Prostate gland (tissue), 2 donors: ENCODE results near the gene ENC1. TPM values are rescaled to one million over a fixed set of nuclear protein-coding genes. Genes with fewer than 3 reads are reported as not detected.

Source experiments
- DNase-seq: peaks from one replicate; pipeline ENCODE4 v3.0.0-alpha.2; 2019; ENCODE audit warnings: low spot score
- H3K27ac ChIP-seq, 2 donors: fragments of 200-600 bp; sonication (generic); 2 replicates each; pipeline ENCODE4 v1.5.1; 2017 to 2019
- H3K27me3 ChIP-seq: fragments of 200-600 bp; sonication (generic); replicated peaks from 2 replicates; pipeline ENCODE4 v1.5.1; 2019; ENCODE audit not compliant: insufficient read depth
- H3K36me3 ChIP-seq, 2 donors: fragments of 200-600 bp; sonication (generic); 1 replicate in 1 of 2; 2 replicates in 1 of 2; pipeline versions ENCODE4 v1.5.1 to v1.8.1; 2017 to 2019
- H3K4me1 ChIP-seq: fragments of 200-600 bp; sonication (generic); replicated peaks from 2 replicates; pipeline ENCODE4 v1.5.1; 2019
- H3K4me3 ChIP-seq, 2 donors: fragments of 200-600 bp; sonication (generic); 2 replicates each; pipeline ENCODE4 v1.5.1; 2017 to 2019
- H3K9me3 ChIP-seq: fragments of 200-600 bp; sonication (generic); 2 replicates; pipeline ENCODE4 v1.5.1; 2017
- CTCF ChIP-seq, 4 experiments: fragments of 200-600 bp in 2 of 4; fragments of 450-650 bp in 2 of 4; sonication (generic) in 2 of 4; IDR thresholded peaks; 1 replicate in 3 of 4; 2 replicates in 1 of 4; pipeline ENCODE4 v1.5.1; 2016 to 2019; ENCODE audit warnings: antibody characterized with exemption in 4 of 4, mild to moderate bottlenecking in 2 of 4, moderate library complexity in 2 of 4
- POLR2A ChIP-seq: fragments of 450-650 bp; IDR thresholded peaks from one replicate; pipeline ENCODE4 v1.6.1; 2016; ENCODE audit warnings: antibody characterized with exemption, mild to moderate bottlenecking
- POLR2AphosphoS5 ChIP-seq: sonication (generic); formaldehyde crosslinking; IDR thresholded peaks from one replicate; pipeline ENCODE4 v1.6.1; 2017; ENCODE audit warnings: antibody characterized with exemption
- WGBS: methylation state at CpG from one replicate; pipeline ENCODE4 v1.1.5; 2018; 5-methylcytosine and 5-hydroxymethylcytosine counted together
- intact Hi-C: fragments of 100-400 bp; cut with DNase I; formaldehyde crosslinking; loops from one replicate; pipeline ENCODE4 v1.14.2; 2022
- total RNA-seq, 2 donors: library from RNA; depleted of rRNA; stranded (reverse); fragments of >200 nt; gene quantifications; one replicate each; pipeline ENCODE4 v1.1.0, GENCODE V29; 2016

The ENC1 gene
- total RNA-seq, 2 donors from 2014 or later = 78.1 to 103 TPM

GRCh38 chr5:74655716-74656115, 15.2 kb upstream of the ENC1 start:
- no peaks in the 10 kb centered on the region for H3K36me3 ChIP-seq
- no peaks in the 10 kb centered on the region for H3K9me3 ChIP-seq
- H3K4me3 ChIP-seq = no peak overlapping the region
- DNase-seq = no peak
- no peak overlapping the region for H3K27ac ChIP-seq
- no peaks in the 10 kb centered on the region for H3K4me1 ChIP-seq
- no peaks in the 10 kb centered on the region for H3K27me3 ChIP-seq
- intact Hi-C loops = no loop called here
- no peak for TF ChIP-seq POLR2A
- TF ChIP-seq POLR2AphosphoS5 = no peak
- no peak for TF ChIP-seq CTCF (IDR thresholded peaks at IDR 0.05)

- intact Hi-C loops = no loop called here
- Histone ChIP-seq H3K36me3 (no peaks in the 10 kb centered on the region), H3K9me3 (no peaks in the 10 kb centered on the region), H3K27me3 (no peaks in the 10 kb centered on the region), H3K4me1 (no peaks in the 10 kb centered on the region), H3K27ac (no peak overlapping the region), H3K4me3 (no peak overlapping the region)
- no peak for DNase-seq
- 87% methylated on average over 6 of the region's 6 CpGs for WGBS
- TF ChIP-seq POLR2AphosphoS5 (no peak), POLR2A (no peak), CTCF (IDR thresholded peaks at IDR 0.05) (no peak)
These were observed 14.7 kb upstream of the ENC1 start for GRCh38 chr5:74655206-74655605.

GRCh38 chr5:74653991-74654390, 13.5 kb upstream of the ENC1 start:
- no peak overlapping the region for H3K27ac ChIP-seq
- H3K4me3 ChIP-seq = no peak overlapping the region
- no peaks in the 10 kb centered on the region for H3K9me3 ChIP-seq
- TF ChIP-seq CTCF (IDR thresholded peaks at IDR 0.05) = no peak
- TF ChIP-seq POLR2A = no peak
- TF ChIP-seq POLR2AphosphoS5 = no peak
- DNase-seq = no peak
- no peaks in the 10 kb centered on the region for H3K4me1 ChIP-seq
- no peaks in the 10 kb centered on the region for H3K36me3 ChIP-seq
- WGBS = 73% methylated on average over 5 of the region's 5 CpGs
- H3K27me3 ChIP-seq = no peaks in the 10 kb centered on the region
- intact Hi-C loops = no loop called here

GRCh38 chr5:74652576-74652975, 12.0 kb upstream of the ENC1 start:
- no peaks in the 10 kb centered on the region for H3K27me3 ChIP-seq
- no peaks in the 10 kb centered on the region for H3K36me3 ChIP-seq
- no peak for DNase-seq
- TF ChIP-seq POLR2AphosphoS5 (no peak), CTCF (IDR thresholded peaks at IDR 0.05) (no peak), POLR2A (no peak)
- no peak overlapping the region for H3K4me3 ChIP-seq
- no peaks in the 10 kb centered on the region for H3K9me3 ChIP-seq
- no peak overlapping the region for H3K27ac ChIP-seq
- intact Hi-C loops = no loop called here
- H3K4me1 ChIP-seq = no peaks in the 10 kb centered on the region
- WGBS = 91% methylated on average over 3 of the region's 3 CpGs

DNA sequence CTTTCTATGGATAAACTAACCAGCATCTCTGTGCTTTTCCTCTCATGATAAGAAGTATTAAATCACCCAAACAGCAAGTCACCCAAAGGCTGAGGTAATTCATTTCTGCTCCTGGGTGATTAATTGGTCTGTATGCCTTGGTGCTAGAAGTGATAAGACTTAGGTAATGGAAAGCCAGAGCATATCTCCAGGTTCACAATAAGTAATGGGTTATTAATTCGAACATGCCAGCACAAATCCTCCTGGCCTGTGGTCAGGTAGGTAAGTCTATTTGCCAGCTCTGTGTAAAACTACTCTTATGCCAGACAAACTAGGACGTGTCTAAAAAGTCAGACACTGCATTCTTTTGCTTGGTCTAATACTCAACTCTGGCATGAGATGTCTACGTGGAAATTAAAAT, 11.2 kb upstream of the ENC1 start:
- Histone ChIP-seq H3K4me1 (no peaks in the 10 kb centered on the region), H3K27me3 (no peaks in the 10 kb centered on the region), H3K4me3 (no peak overlapping the region), H3K27ac (no peak overlapping the region), H3K9me3 (no peaks in the 10 kb centered on the region), H3K36me3 (no peaks in the 10 kb centered on the region)
- TF ChIP-seq CTCF (IDR thresholded peaks at IDR 0.05) = no peak
- TF ChIP-seq POLR2A = no peak
- TF ChIP-seq POLR2AphosphoS5 = peak; percentile 38
- WGBS = 47% methylated on average over 3 of the region's 3 CpGs
- DNase-seq = peak; percentile 37
- intact Hi-C loops = no loop called here
